Kidney capillary endothelial cell (primary cell): ENCODE data around the gene NDUFS6.

Source experiments
- DNase-seq: peaks from one replicate; pipeline ENCODE4 v3.0.0-alpha.2; 2018; ENCODE audit warnings: low spot score

NDUFS6 gene

DNA sequence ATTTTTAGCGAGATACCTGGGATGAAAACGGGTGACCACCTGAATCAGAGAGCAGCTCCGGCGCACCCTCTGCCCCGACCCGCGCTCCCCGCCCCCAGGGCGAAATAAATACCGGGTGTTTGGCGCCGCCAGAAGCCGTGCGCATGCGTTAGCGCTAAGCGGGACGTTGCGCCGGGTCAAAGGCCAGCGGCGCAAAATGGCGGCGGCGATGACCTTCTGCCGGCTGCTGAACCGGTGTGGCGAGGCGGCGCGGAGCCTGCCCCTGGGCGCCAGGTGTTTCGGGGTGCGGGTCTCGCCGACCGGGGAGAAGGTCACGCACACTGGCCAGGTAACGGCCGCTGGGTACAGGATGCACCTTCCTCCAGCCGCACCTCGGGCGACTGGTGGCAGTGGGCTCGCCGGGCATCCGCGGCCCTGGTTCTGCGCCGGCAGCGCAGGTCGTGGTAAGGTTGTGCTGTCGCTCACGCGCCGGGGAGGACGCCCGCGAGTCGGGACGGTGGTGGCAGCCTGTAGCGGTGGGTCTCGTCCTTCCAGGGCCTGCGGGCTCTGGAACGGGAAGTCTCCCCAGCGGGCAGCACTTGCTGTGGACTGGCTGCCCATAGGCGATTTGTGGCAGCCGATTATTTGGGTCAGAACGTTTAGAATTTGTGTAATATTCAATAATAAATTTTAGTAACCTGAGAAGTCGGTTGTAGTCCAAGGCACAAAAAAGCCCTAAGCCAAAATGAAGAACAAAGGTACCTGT is at the start of gene NDUFS6:
NDUFS6 (plus strand) TSS at position 186 of the 745 bp plus-strand sequence; CDS start at position 197, 11 bp downstream.
- peak; percentile 73 for DNase-seq

DNA sequence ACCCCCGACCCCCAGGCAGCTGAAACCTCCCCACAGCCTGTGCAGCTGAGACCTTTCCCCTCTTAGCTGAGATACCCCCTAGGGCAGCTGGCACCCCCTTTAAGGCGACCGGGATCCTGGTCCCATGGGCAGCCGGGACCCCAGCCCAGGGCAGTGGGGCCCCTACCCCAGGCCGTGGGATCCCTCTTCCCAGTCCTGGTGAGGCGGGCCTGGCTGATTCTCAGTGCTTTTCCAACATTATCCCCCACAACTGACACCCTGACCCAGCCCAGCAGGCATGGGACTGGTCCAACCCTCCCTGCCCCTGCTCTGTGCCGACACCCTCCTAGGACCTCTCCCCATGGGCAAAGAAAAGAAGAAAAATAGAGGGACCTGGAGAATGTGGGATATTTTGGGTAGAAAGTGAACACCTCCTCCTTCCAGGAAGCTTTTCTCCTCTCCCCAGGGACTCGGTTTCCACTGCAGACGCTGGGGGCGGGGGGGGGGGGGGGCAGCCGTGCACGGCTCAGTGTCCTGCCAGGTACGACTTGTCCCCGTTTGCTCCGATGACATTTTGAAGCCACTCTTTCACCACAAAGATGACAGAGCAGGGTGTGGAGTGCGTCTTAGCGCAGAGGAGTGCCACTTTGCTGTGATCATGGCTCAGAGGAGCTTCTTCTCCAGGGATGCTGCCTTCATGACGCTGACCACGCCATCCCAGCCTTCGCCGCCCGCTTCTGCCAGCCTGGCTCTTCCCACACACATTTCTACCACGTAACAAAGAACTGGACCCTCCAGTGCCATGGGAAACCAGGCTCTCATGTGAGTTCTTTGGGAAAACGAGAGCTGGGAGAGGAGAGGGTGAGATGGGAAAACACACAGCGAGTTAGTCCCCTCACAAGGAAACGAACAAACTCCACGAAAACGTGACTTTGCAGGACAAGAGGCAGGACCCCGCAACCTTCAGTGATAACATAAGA is 49.1 kb upstream of the NDUFS6 start:
- DNase-seq, result no peak

DNA sequence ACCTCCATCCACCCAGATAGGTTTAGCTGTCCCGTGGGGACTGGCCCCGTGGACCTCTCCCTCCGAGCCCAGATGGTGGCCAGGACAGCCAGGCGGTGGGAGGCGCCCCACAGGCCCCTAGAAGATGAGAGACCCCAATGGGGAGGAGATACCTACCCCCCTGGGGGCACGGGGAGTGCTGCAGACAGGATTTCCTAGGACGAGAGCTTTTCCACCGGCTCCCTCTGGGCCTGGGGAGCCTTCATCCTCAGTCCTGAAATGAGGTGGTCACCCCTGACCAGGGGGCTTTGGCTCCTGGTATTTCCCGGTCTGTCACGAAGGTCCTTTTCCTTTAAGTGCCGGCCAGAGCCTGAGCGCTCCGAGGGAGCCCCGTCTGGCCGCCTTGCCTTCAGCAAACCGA is 48.3 kb upstream of the NDUFS6 start:
- no peak for DNase-seq

DNA sequence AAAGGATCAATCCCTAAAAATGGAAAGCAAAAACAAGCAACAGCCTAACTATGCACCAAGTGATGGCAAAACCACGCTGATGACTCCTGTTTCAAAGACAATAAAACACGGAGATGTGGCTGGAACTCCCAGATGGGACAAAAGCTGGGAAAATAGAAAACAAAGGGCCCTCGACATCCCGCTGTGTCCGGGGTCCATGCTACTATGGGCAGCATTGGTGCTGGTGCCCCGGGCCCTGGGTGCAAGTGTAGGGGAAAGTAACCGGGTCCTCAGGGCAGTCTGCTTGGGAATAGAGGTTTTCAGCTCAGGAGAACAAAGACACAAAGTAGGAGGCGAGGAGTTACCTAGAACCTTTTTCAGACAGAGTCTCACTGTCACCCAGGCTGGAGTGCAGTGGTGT is 47.7 kb upstream of the NDUFS6 start:
- no peak for DNase-seq

DNA sequence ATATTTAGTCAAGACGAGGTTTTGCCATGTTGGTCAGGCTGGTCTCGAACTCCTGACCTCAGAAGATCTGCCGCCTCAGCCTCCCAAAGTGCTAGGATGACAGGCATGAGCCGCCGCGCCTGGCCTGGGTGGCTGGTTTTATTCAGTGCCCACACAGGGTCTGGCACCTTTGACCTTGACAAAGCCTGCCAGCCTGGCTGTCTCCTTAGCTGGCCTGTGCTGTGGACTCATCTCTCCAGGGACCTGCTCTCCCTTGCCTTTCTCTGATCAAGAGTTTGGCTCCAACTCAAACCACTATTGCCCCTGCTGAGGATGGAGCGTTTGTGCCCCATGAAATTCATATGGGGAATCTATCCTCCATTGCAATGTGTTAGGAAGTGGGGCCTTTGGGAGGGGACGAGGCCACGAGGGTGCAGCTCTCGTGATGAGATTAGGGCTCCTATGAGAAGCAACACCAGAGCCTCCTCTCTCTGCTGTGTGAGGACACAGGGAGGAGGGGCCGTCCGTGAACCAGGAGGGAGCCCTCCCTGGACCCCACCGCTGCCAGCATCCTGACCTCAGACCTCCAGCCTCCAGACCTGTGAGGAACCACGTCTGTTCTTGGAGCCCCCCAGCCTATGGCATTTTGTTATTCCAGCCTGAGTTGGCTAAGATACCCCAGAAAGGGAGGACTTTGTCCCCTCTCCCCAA is 46.5 kb upstream of the NDUFS6 start:
- no peak for DNase-seq

DNA sequence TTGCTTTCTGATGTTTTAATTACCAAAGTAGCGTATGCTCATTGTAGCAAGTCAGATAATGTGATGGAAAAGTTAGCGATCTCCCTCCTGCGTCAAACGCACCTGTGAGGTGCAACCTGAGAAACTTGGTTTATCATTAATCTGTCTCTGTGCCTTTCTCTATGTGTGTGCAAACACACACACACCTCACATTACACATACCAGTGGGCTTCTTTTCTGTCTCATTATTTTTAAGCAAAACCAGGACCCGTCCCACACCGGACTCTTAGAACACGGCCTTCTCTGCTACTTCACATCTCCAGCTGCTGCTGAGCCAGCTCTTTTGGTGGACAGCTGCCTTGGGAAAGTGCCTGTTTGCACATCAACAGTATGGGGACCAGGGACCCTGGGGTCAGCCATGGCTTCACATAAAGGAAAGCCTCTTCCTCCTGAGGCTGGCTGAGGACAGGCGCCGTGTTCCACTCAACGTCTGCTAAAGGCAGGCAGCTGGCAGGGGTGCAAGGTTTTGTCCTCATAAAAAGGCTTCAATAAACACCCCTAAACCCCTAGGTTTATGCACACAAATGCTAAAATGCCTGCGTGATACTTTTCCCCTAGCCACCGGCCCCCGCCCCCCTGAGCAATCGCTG is 45.8 kb upstream of the NDUFS6 start:
- no peak for DNase-seq

DNA sequence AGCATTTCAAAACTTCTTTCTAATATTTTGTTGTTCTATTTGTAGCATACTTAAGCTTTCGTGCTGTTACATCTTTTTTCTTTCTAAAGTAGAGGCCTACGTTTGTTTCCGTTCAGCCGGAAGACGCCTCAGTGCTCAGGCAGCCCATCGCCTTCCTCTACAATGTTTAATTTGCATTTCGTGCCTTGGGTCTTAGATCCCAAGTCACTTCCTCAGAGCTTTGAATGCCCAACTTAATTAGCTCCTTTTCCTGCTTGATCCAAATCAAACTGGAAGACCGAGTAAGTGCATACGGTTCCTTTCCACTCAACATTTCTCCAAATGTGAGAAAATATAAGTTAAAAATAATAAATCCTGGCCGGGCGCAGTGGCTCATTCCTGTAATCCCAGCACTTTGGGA is 44.7 kb upstream of the NDUFS6 start:
- no peak for DNase-seq

DNA sequence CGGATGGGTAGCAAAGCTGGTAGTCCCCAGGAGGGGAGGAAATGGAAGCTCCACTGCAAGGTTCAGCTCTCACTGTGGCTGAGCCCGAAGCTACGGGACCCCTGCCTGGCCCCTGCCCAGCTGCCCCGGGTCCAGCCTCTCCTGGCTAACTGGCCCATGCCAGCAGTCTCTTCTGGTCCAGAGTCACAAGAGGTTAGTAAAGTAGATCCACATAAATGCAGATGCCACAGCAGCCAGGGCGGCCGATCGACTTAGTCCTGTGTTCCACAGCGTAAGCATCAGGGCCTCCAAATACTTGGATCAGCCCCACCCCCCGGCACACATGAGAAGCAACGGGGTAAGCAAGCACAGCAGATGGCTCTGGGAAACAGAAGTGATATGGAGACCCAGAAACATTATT is 43.7 kb upstream of the NDUFS6 start:
- DNase-seq, result no peak

DNA sequence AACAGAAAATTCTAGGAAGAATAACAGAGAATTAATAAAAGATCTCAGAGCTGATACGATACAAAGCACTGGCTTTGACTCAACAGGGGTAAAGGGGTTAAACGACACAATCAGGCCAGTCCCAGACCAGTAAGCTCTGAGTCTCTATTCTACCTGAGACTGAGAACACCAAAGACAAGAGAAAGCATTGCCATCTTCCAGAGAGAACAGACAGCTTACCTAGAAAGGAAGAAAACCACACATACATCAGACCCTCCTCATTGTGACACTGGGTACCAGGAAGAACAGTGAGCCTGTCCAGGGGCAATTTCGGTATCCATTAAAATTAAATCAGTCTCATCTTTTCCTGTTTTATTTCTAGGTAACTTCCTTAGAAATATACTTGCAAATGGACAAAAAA is 42.6 kb upstream of the NDUFS6 start:
- DNase-seq, result no peak

DNA sequence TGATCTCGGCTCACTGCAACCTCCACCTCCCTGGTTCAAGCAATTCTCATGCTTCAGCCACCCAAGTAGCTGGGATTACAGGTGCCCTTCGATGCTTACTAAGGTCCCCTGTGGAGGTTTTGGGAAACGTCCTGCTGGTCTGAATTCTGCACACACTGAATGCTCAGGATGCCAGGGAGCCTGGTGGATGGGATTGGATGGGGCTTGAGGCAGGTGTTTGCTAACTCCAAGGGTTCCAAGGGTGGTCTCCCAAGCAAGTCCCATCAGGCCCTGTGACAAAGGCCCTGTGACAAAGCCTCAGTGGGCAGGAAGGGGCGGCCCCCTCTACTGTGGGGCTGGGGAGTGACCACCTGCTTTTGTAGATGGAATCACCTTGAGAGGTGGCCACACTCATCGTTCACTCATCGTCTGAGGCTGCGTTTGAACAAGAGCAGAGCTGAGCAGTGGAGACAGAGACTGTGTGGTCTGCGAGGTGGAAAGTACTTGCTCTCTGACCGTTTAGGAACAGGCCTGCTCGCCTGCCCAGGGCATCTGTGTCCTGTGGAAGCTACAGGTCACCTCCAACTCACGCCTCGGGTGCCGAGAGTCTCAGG is 41.7 kb upstream of the NDUFS6 start:
- no peak for DNase-seq

DNA sequence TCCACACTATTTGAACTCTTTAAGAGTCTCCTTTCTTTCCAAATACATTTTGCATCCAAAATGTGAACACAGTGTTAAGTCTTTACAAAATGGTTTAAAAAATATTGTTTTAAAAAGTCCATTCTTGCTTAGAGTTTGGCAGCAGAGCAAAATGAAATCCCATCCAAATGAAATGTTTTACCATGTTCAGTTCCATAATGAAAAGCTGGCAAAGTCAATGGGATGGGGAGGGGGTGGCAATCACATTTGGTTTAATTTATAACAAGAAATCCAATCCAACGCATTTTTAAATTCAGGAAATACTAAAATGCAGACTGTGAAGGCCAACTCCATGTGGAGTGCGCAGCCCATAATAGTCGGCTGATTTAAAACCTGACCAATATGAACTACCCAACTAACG is 41.0 kb upstream of the NDUFS6 start:
- DNase-seq, result no peak

DNA sequence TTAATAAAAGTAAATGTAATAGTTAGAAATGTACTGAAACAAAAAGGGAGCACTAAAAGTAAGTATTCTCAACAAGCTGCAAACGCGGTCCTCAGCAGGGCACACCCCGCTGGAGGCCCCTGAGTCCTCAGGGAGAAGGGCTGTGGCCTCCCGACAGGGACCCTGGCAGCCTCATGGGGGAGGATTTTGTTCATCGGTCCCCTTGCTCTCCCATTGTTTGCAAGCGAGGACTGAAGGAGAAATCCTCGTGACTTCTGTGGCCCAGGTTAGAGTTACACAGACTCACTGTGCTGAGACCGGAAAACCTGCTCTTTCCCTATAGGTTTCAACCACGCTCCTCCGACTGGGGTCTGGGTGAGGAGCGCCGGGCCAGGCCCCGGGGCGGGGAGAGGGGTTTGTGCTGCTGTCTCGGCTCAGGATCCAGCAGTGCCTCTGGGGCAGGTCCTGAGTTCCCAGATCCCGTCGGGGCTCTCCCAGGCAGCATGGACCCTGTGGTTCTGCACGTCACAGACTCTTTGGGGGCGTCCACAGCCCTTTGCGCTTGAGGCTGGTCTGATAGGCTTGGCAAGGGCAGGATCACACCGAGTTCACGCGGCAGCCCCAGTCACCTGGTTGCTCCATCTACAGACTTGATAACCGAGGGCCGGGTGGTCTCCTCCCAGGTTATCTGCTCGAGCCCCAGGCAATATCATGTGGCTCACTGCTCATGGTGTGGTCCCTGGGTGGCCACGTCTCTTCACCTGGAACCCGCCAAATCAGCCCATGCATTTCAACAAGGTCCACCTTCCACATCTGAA is 40.4 kb upstream of the NDUFS6 start:
- no peak for DNase-seq

DNA sequence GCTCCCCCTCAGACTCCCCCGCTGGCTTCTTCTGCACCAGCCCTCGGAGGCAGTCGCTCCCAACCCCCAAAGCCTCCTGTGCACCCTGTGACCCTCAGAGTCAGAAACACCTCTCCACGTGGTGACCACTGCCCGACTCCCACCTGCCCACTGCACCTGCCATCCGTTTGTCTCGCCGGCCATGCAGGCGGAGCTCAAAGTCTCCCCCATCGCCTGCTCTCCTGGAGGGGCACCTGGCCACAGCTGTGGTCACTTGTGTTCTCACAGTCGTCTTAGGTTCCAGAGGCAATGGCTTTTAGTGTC is 39.8 kb upstream of the NDUFS6 start:
- no peak for DNase-seq

DNA sequence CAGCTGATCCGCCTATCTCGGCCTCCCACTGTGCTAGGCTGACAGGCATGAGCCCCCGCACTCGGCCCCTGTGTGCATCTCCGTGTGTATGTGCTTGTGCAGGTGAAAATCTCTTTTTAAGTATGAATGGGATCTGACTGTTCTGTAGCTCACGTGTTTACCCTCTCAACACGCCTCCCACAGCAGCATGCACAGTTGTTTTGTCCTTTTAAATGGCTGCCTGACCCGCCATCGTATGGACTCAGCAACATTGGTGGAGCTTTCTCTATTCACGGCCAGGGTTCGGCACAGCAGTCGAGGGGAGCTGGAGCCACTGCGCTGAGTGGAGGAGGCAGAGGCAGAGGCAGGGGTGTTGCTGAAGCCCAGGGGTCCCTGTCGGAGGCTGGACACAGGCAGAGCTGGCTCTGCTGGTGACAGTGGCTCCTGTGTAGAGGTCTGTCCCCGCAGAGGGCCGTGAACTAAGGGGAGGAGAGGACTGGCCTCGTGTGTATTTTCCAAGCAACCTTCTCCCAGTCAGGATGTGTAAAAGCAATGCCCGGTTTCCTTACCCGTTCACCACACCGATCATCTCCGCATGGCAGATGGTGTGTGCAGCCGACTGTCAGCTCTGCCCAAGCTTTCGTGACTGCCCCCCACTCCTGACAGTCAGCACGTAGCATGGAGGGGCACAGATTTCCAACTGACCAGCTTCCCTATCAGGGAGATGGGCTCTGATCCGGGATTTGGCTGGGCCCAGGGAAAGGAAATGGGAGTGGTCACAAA is 38.9 kb upstream of the NDUFS6 start:
- DNase-seq, result no peak

DNA sequence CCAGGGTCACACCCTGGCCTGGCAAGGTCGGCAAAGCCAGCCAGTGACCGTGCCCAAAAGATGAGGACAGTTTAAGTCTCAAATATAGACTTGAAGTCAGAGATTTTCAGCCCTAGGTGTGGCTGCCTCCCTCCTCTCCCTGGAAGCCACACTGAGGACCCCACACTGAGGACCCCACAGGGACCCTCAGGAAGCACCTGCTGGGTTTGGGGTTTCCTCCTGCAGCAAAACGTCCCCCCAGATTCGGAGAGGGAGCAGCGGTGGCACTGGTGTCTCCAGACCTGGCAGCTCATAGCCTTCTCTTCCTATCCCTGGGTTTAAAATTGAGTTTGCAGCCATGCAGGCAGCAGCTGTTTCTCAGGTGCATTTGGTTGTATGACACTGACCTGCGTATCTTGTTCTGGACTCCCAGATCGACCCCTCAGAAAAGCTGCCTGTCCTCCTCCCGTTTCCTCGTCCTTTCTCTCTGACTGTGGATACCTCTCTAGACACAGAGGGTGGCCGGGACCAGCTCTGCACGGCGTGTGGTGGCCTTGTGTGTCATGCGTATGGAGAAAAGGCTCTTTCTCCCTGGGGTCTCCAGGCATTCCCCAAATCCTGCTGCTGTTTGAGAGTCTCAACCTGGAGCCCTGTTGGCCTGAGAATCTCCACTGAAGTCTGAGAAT is 38.2 kb upstream of the NDUFS6 start:
- no peak for DNase-seq

DNA sequence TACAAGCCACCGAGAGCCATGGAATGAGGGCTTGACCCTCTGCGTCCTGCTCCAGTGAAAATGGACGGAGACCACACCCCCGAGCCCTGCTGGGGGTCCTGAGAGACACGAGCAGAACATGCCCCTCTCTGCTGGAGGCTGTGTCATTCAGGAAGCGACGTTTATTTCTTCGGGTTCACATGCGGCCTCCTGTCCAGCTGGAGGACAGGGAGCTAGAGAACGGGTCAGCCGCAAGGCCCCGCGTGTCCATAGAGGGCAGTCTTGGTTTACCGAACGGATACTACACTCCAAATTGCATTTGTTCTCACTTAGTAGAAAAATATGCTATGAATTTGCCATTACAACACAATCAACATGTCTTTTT is 37.7 kb upstream of the NDUFS6 start:
- DNase-seq, result peak; percentile 62

DNA sequence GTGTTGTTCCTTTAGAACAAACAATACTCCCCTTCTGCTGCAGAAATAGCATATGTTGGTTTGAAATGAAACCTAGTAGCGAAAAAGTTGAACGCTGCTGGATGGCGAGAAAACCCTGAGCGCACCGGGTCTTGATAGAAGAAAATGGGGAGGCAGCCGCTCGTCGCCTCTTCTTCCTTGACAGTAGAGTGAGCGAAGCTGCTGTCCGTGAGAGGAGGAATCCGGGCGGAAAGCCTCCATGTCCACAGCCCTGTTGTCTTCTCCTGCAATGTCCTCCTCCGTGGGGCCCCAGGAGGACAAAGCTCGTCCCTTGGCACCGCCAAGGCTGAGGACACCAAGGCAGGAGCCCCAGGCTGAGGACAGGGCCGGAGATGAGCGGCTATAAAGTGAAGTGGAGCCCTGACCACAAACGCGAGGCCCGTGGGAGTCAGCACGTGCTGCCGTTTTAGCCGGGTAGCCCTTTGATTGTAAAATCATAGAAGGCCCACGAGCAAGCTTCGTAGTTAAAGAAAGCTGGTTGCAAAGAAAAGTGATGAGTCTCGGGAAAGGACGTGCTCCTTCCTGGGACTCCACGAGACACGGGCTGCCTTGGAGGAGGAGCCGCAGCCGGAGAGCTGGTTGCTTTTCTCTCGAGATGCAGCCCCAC is 37.1 kb upstream of the NDUFS6 start:
- no peak for DNase-seq

DNA sequence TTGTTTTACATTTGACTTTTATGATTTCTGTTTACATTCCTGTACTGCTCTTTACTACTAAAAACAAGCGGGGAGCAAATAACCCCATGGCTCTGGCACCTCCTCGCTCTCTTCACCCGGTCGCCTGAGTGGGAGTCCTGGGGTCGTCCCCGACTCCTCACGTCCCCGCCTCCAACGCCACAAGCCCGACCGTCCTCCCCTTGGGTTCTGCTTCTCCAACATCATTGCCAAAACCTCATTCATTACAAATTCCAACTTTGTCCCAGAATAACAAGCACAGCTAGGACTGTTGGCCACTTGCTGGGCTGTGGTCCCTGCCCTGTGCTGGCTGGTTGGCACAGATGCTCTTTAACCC is 36.6 kb upstream of the NDUFS6 start:
- no peak for DNase-seq

DNA sequence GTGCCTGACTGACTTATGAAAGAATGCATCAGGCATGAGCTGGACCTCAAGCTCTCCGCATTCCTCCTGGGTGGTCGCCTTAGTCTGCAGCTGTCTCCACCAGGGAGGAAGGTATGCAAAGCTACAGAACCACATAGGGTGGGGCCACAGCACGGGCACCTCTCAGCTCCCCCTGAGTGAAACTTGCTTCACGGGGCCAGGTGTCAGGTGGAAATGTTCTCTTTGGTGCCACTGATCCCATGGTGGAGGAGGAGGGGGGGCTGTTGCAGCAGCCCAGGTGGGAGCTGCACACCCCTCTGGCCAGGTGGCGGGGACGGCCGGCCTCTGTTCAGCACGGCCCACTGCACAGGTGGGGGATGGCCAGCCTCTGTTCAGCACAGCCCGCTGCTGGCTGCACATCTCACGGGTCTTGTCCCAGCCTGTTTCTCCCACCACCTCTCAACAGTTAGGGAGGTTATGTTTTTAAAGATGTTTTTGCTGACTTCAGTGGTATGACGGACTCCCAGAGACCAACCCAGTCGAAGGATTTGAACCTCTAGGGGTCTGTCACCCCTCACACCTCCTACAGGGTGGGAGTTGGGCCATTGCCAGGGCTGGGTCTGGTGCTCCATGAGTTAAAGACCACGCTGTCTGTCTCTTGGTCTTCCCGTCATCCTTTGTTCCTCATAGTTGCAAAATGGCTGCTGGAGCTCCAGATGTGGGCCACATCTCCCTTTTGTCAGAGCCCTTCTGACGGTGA is 35.9 kb upstream of the NDUFS6 start:
- no peak for DNase-seq
